ENCODE results near the gene SH3RF3.

DNA sequence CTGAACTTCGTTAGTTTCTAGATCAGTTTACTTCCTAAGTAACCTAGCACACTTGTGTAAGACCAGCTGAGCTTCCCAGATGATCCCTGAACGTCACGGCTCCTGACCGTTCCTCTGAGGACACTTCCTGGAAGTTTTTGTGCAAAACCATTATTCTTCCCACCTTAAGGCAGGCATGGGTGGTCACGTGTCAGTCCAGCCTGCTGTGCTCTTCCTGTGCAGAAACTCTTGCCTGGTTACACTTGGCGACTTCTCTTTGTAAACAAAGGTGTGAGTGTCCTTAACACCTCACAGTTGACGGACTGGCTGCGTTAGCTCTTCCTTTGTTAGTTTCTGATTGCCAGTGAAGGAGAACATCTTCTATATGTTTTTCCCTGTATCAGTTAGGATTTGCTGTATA lies 118.3 kb downstream of the SH3RF3 start:
- TF ChIP-seq POLR2A (IDR thresholded peaks at IDR 0.05): no peak
- TF ChIP-seq, protein P1, sequence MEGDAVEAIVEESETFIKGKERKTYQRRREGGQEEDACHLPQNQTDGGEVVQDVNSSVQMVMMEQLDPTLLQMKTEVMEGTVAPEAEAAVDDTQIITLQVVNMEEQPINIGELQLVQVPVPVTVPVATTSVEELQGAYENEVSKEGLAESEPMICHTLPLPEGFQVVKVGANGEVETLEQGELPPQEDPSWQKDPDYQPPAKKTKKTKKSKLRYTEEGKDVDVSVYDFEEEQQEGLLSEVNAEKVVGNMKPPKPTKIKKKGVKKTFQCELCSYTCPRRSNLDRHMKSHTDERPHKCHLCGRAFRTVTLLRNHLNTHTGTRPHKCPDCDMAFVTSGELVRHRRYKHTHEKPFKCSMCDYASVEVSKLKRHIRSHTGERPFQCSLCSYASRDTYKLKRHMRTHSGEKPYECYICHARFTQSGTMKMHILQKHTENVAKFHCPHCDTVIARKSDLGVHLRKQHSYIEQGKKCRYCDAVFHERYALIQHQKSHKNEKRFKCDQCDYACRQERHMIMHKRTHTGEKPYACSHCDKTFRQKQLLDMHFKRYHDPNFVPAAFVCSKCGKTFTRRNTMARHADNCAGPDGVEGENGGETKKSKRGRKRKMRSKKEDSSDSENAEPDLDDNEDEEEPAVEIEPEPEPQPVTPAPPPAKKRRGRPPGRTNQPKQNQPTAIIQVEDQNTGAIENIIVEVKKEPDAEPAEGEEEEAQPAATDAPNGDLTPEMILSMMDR (IDR thresholded peaks at IDR 0.05): no peak

All from upper lobe of left lung (tissue), 4 donors.